T-helper 1 cell treated with Interleukin-12 subunit alpha and Interleukin-12 subunit beta and Interleukin-4 antibody, amounts not matched to agents 30 ng/mL and 1 ng/mL, for 36 hours (primary cell): ENCODE results near the gene CNTN2. TPM values are rescaled to one million over a fixed set of nuclear protein-coding genes. Genes with fewer than 3 reads are reported as not detected.

Experiments used
- intact Hi-C: fragments of 100-400 bp; cut with micrococcal nuclease; formaldehyde crosslinking; loops from one replicate; pipeline ENCODE4 v1.15.1; 2024
- total RNA-seq: library from RNA; stranded (reverse); gene quantifications from 2 replicates; pipeline ENCODE4 v1.2.3, GENCODE V29; 2022

CNTN2 gene
- total RNA-seq, 1 donor from 2014 or later, result not detected

DNA sequence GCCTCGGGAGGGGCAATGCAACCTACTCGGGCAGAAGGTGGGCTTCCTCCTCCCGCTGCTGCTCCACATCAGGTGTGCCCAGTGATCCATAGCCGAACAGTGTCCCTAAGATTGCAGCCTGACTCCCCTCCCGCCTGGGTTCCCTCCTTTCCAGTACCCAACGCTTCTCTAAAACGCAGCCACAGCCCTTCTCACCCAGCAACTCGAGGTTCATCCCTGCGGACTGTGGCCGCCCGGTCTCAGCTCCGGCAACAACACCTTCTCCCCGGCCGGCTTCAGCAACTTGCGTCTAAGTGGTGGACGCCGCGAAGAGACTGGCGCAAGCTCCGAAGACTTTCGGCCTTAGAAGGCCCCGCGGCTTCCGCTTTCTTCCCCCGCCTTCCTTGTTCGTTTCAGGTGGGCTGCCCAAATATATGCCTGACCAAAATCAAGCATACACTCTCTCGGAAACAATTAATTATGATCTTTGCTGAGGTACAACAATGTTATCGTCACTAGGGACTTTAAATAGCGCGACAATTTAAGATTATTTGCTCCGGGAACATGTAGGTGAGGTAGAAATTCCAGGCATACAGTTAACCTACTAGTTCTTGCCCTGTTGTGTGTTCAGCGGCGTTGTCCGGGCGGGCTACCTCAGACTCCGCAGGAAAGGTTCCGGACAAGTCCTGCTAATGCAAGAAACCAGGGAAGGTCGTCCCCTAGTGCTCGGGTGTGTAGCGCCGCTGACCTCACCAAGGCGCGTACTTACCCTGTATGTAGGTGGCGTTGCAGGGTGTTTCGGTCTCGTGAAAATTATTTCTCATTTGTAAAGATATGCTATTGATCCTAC lies 78.9 kb downstream of the CNTN2 start, which contains the start of gene RBBP5:
TSS of gene RBBP5 (minus strand) at position 319 of the 829 bp plus-strand sequence. CDS start at position 214, 105 bp downstream.
- intact Hi-C loops, result loop anchor here (1.0 to 10.0 kb wide), 15 partner anchors 19 to 1325 kb away; partner anchors contain the start of genes DSTYK, NUAK2, PPP1R15B and RAB29

DNA sequence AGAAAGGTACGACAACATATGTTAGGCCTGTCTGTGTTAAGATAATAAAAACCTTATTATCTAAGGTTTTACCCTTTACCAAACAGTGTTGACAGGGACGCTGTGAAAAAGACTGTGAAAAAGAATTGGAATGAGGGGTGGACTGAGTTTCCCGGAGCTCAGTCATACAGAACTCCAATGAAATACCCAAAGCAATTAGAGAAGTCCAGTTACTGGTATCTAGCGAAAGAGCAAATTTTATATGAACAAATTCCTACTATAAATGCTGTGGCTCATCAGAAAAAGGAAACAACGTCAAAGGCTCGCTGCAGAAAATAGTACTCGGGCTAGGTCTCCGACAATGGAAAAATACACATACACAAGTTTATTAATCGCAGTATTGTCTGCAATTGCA lies 79.5 kb downstream of the CNTN2 start:
- intact Hi-C loops, result loop anchor here (1.0 to 10.0 kb wide), 14 partner anchors 19 to 1326 kb away; partner anchors contain the start of genes DSTYK, NUAK2, PPP1R15B and RAB29

DNA sequence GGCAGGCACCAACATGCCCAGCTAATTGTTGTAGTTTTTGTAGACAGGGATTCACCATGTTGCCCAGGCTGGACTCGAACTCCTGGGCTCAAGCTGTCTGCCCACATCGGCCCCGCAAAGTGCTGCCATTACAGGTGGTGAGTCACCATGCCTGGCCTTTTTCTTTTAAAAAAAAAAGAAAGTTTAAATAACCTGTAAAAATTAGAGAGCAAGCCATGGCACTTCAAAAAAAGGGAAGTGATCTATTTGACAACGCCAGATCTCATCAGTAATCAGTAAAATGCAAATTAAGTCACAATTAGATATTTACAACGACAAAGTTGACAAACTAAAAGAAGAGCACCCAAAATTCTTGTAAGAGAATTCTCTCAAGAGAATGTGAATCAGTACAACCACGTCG lies 81.7 kb downstream of the CNTN2 start:
- intact Hi-C loops, result loop anchor here (5.0 to 10.0 kb wide), 2 partner anchors 617 to 650 kb away; partner anchors contain the start of gene RAB29

DNA sequence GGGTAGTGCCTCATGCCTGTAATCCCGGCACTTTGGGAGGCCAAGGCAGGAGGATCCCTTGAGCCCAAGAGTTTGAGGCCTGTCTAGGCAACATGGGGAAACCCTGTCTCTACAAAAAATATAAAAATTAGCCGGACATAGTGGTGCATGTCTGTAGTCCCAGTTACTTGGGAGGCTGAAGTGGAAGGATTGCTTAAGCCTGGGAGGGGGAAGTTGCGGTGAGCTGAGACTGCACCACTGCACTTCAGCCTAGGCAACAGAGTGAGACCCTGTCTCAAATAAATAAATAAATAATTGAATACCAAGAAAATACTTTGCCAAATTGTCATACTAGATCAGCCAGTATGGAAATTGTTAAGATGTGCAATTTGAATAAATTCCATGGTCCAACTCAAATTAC lies 84.6 kb downstream of the CNTN2 start:
- intact Hi-C loops, result loop anchor here (10.0 kb wide), 1 partner anchor 647 kb away; the partner anchor contains the start of gene RAB29

Other genes starting within 250 kb of the CNTN2 start
- 0.12 and 0.20 TPM in 2 replicates for gene NFASC, start 172.3 kb upstream of the CNTN2 start, total RNA-seq
- gene TMEM81, start 41.2 kb downstream of the CNTN2 start, total RNA-seq, result 2.6 and 3.1 TPM in 2 replicates
- 23.4 and 28.4 TPM in 2 replicates for gene RBBP5, start 78.8 kb downstream of the CNTN2 start, total RNA-seq
- 13.7 and 14.0 TPM in 2 replicates for gene DSTYK, start 168.5 kb downstream of the CNTN2 start, total RNA-seq
- 8.4 and 9.3 TPM in 2 replicates for gene TMCC2, start 184.7 kb downstream of the CNTN2 start, total RNA-seq